DOHH2 (cell line): ENCODE data around the gene SIDT1.

Experiments
- H3F3A ChIP-seq: fragments of 200-600 bp; sonication (generic), shearing (Covaris generic); 2 replicates; pipeline ENCODE4 v1.6.0; 2016; ENCODE audit warnings: antibody characterized with exemption, mild to moderate bottlenecking; ENCODE audit not compliant: control insufficient read depth, insufficient read depth
- H3K27ac ChIP-seq: fragments of 200-600 bp; sonication (generic); 2 replicates; pipeline ENCODE4 v1.5.1; 2014; ENCODE audit warnings: low read depth, mild to moderate bottlenecking, low read length, moderate library complexity
- H3K27me3 ChIP-seq: fragments of 200-600 bp; sonication (generic); 2 replicates; pipeline ENCODE4 v1.6.1; 2014; ENCODE audit warnings: mild to moderate bottlenecking, low read length, mixed read lengths; ENCODE audit not compliant: control insufficient read depth
- H3K36me3 ChIP-seq: fragments of 200-600 bp; sonication (generic); 2 replicates; pipeline ENCODE4 v1.6.1; 2014; ENCODE audit warnings: mild to moderate bottlenecking, low read length, moderate library complexity, mixed read lengths; ENCODE audit not compliant: control insufficient read depth
- H3K4me1 ChIP-seq: fragments of 200-600 bp; sonication (generic); 2 replicates; pipeline ENCODE4 v1.6.1; 2014; ENCODE audit warnings: mild to moderate bottlenecking, low read length, mixed read lengths; ENCODE audit not compliant: control insufficient read depth
- H3K4me2 ChIP-seq: fragments of 200-600 bp; sonication (generic); 2 replicates; pipeline ENCODE4 v1.6.0; 2014; ENCODE audit warnings: mild to moderate bottlenecking, low read length, moderate library complexity
- H3K4me3 ChIP-seq: fragments of 200-600 bp; sonication (generic); 2 replicates; pipeline ENCODE4 v1.5.1; 2014; ENCODE audit warnings: mild to moderate bottlenecking, low read length, mixed read lengths
- H3K79me2 ChIP-seq: fragments of 200-600 bp; sonication (generic); 2 replicates; pipeline ENCODE4 v1.6.1; 2014; ENCODE audit warnings: mild to moderate bottlenecking, low read length, mixed read lengths; ENCODE audit not compliant: control insufficient read depth
- H3K9me2 ChIP-seq: fragments of 200-600 bp; sonication (generic); replicated peaks from 2 replicates; pipeline ENCODE4 v1.6.1; 2014; ENCODE audit warnings: mild to moderate bottlenecking, low read length, mixed read lengths; ENCODE audit not compliant: control insufficient read depth
- H3K9me3 ChIP-seq: fragments of 200-600 bp; sonication (generic); 2 replicates; pipeline ENCODE4 v1.6.1; 2014; ENCODE audit warnings: antibody characterized with exemption, low read length, mixed read lengths; ENCODE audit not compliant: control insufficient read depth, insufficient read depth
- H4K20me1 ChIP-seq: fragments of 200-600 bp; sonication (generic); 2 replicates; pipeline ENCODE4 v1.6.0; 2014; ENCODE audit warnings: low read depth, mild to moderate bottlenecking, antibody characterized with exemption, low read length, moderate library complexity; ENCODE audit not compliant: control insufficient read depth, insufficient read depth
- EZH2phosphoT487 ChIP-seq: fragments of 200-600 bp; sonication (generic); IDR thresholded peaks from 2 replicates; pipeline ENCODE4 v1.6.1; 2017; ENCODE audit warnings: borderline replicate concordance, mild to moderate bottlenecking, antibody characterized with exemption, low read length, moderate library complexity, mixed read lengths
- TF ChIP-seq, protein P1 (sequence below): fragments of 200-600 bp; sonication (generic); IDR thresholded peaks from one replicate; pipeline ENCODE4 v1.5.1; 2014; ENCODE audit warnings: antibody characterized with exemption, mild to moderate bottlenecking, low read depth, low read length; ENCODE audit not compliant: poor library complexity, severe bottlenecking

The SIDT1 gene

GRCh38 chr3:113623811-113624210, 91.5 kb downstream of the SIDT1 start:
- no peaks in the 10 kb centered on the region for H4K20me1 ChIP-seq
- H3K9me2 ChIP-seq = no peaks in the 10 kb centered on the region
- H3F3A ChIP-seq = no peaks in the 10 kb centered on the region
- H3K4me1 ChIP-seq = peaks cover 27% of the 10 kb centered on the region
- no peak overlapping the region for H3K27ac ChIP-seq
- H3K4me3 ChIP-seq = no peak overlapping the region
- H3K27me3 ChIP-seq = no peaks in the 10 kb centered on the region
- H3K36me3 ChIP-seq = no peaks in the 10 kb centered on the region
- H3K79me2 ChIP-seq = no peaks in the 10 kb centered on the region
- no peaks in the 10 kb centered on the region for H3K9me3 ChIP-seq
- H3K4me2 ChIP-seq = no peak overlapping the region
- TF ChIP-seq EZH2phosphoT487 = no peak
- TF ChIP-seq, protein P1, sequence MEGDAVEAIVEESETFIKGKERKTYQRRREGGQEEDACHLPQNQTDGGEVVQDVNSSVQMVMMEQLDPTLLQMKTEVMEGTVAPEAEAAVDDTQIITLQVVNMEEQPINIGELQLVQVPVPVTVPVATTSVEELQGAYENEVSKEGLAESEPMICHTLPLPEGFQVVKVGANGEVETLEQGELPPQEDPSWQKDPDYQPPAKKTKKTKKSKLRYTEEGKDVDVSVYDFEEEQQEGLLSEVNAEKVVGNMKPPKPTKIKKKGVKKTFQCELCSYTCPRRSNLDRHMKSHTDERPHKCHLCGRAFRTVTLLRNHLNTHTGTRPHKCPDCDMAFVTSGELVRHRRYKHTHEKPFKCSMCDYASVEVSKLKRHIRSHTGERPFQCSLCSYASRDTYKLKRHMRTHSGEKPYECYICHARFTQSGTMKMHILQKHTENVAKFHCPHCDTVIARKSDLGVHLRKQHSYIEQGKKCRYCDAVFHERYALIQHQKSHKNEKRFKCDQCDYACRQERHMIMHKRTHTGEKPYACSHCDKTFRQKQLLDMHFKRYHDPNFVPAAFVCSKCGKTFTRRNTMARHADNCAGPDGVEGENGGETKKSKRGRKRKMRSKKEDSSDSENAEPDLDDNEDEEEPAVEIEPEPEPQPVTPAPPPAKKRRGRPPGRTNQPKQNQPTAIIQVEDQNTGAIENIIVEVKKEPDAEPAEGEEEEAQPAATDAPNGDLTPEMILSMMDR = no peak

DNA sequence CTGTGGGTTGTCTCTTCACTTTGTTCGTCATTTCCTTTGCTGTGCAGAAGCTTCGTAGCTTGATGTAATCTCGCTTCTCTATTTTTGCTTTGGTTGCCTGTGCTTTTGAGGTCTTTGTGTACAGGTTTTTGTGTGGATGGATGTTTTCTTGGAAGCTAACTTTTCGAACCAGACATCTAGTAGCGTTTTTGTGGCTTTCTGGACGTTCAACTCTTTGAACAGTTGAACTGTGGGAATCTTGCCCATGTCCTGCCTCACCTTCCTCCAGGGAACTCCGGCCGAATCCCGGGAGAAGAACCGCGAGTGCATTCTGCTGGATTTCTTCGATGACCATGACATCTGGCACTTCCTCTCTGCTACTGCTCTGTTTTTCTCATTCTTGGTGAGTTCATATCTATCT, 93.5 kb downstream of the SIDT1 start:
- no peak for TF ChIP-seq EZH2phosphoT487
- TF ChIP-seq, protein P1 = no peak
- no peaks in the 10 kb centered on the region for H4K20me1 ChIP-seq
- no peak overlapping the region for H3K27ac ChIP-seq
- no peaks in the 10 kb centered on the region for H3K79me2 ChIP-seq
- H3K4me1 ChIP-seq = peaks cover 22% of the 10 kb centered on the region
- H3K9me3 ChIP-seq = no peaks in the 10 kb centered on the region
- no peaks in the 10 kb centered on the region for H3K36me3 ChIP-seq
- H3K27me3 ChIP-seq = no peaks in the 10 kb centered on the region
- H3F3A ChIP-seq = no peaks in the 10 kb centered on the region
- H3K9me2 ChIP-seq = no peaks in the 10 kb centered on the region
- peak overlapping the region; percentile 39 for H3K4me3 ChIP-seq
- H3K4me2 ChIP-seq = peak overlapping the region; percentile 52

- Histone ChIP-seq H3K9me3 (no peaks in the 10 kb centered on the region), H3K27me3 (no peaks in the 10 kb centered on the region), H3K36me3 (no peaks in the 10 kb centered on the region), H3K4me1 (peaks cover 22% of the 10 kb centered on the region), H3F3A (no peaks in the 10 kb centered on the region), H3K4me2 (peak overlapping the region; percentile 52), H3K27ac (no peak overlapping the region), H3K9me2 (no peaks in the 10 kb centered on the region), H3K4me3 (peak overlapping the region; percentile 39), H4K20me1 (no peaks in the 10 kb centered on the region), H3K79me2 (no peaks in the 10 kb centered on the region)
- TF ChIP-seq EZH2phosphoT487 = no peak
- TF ChIP-seq, protein P1 = peak; percentile 83
Measured at GRCh38 chr3:113626503-113627371, 94.4 kb downstream of the SIDT1 start.
